Adrenal gland (tissue), 5 donors: ENCODE measurements around the gene KCNK17.

Experiments used
- POLR2A ChIP-seq, 2 donors: fragments of 450-650 bp; IDR thresholded peaks; one replicate each; pipeline ENCODE4 v1.6.1; 2017; ENCODE audit warnings: antibody characterized with exemption in 2 of 2, mild to moderate bottlenecking in 2 of 2, moderate library complexity in 1 of 2
- TF ChIP-seq, protein P1 (sequence below), 6 experiments: fragments of 450-650 bp in 4 of 6; fragments of 200-600 bp in 2 of 6; sonication (generic) in 1 of 6; IDR thresholded peaks; 1 replicate in 5 of 6; 2 replicates in 1 of 6; pipeline versions ENCODE4 v1.5.1 to v1.8.0; 2016 to 2021; ENCODE audit warnings: antibody characterized with exemption in 6 of 6, mild to moderate bottlenecking in 2 of 6, moderate library complexity in 1 of 6
- donor health status: DM: no; HTN: no; CAD: no.

GRCh38 chr6:39307462-39307861, 6.8 kb downstream of the KCNK17 start:
- TF ChIP-seq, protein P1, sequence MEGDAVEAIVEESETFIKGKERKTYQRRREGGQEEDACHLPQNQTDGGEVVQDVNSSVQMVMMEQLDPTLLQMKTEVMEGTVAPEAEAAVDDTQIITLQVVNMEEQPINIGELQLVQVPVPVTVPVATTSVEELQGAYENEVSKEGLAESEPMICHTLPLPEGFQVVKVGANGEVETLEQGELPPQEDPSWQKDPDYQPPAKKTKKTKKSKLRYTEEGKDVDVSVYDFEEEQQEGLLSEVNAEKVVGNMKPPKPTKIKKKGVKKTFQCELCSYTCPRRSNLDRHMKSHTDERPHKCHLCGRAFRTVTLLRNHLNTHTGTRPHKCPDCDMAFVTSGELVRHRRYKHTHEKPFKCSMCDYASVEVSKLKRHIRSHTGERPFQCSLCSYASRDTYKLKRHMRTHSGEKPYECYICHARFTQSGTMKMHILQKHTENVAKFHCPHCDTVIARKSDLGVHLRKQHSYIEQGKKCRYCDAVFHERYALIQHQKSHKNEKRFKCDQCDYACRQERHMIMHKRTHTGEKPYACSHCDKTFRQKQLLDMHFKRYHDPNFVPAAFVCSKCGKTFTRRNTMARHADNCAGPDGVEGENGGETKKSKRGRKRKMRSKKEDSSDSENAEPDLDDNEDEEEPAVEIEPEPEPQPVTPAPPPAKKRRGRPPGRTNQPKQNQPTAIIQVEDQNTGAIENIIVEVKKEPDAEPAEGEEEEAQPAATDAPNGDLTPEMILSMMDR (IDR thresholded peaks at IDR 0.05), result no peak
- no peak for TF ChIP-seq POLR2A (IDR thresholded peaks at IDR 0.05)
